Measurements from ENCODE around the gene KRTAP25-1. TPM values are rescaled to one million over a fixed set of nuclear protein-coding genes. Genes with fewer than 3 reads are reported as not detected.

KRTAP25-1 gene
- total and polyA plus RNA-seq, 8 donors = not detected

DNA sequence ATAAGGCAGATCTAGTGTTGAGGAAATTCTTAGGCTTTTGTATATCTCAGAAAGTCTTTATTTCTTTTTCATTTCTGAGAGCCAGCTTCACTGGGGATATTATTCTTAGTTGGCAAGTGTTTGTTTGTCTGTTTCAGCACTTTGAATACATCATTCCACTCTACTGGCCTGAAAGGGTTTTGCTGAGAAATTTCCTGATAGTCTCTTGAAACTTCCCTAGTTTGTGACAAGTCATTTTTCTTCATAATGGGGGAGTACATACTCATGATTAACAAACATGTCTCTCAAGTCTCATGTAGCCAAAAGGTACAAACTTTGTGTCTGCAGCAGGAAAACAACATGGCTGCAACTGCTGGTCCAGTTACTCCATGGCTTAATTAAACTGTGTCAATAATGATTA is 37.1 kb upstream of the KRTAP25-1 start:
- intact Hi-C loops (cut with DNase I; ENCODE audit: low total_unique reads) = no loop called here
- H3K9me3 ChIP-seq = peaks cover 0 to 19% (median 4%) of the 10 kb centered on the region in 4 donors
- H3K27me3 ChIP-seq = no peaks in the 10 kb centered on the region
- TF ChIP-seq EP300 (IDR thresholded peaks at IDR 0.05) (no peak), CTCF (IDR thresholded peaks at IDR 0.05) (no peak), POLR2AphosphoS5 (IDR thresholded peaks at IDR 0.05) (no peak), POLR2A (IDR thresholded peaks at IDR 0.05) (no peak)
- H3K36me3 ChIP-seq = no peaks in the 10 kb centered on the region
- H3K4me3 ChIP-seq = no peak overlapping the region
- no peak for DNase-seq
- no peaks in the 10 kb centered on the region for H3K4me1 ChIP-seq
- H3K27ac ChIP-seq = no peak overlapping the region

DNA sequence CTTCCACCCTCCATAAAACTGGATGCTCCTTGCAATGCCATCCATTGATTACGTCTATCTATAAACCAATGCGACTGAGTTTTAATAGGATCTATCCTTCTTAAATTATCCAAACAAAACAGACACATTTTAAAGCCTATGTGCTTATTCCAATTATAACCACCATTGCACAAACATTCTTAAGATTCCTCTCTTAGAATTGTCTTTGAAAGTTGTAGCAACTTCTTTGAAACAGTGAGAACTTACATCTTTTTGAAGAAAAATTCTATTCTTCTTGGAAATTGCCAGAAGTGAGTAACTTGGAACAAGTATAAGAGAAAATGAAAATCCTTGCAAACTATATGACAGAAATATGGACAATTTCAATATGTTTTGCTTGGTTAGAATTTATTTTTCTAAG is 30.9 kb upstream of the KRTAP25-1 start, which contains the start of gene KRTAP26-1:
TSS of gene KRTAP26-1 (minus strand) at position 101 of the 400 bp plus-strand sequence. CDS start 280 bp downstream, outside the sequence.
- H3K4me1 ChIP-seq = no peaks in the 10 kb centered on the region
- no peak for DNase-seq
- H3K9me3 ChIP-seq = no peaks in the 10 kb centered on the region
- 83 to 92% (median 86%) methylated on average over 2 of the region's 2 CpGs for WGBS, 5 donors
- no peaks in the 10 kb centered on the region for H3K36me3 ChIP-seq
- H3K27me3 ChIP-seq = no peaks in the 10 kb centered on the region
- H3K27ac ChIP-seq = no peak within 1 kb of the TSS
- no peak within 1 kb of the TSS for H3K4me3 ChIP-seq
- TF ChIP-seq POLR2A (IDR thresholded peaks at IDR 0.05) (no peak), CTCF (IDR thresholded peaks at IDR 0.05) (no peak), EP300 (IDR thresholded peaks at IDR 0.05) (no peak), POLR2AphosphoS5 (IDR thresholded peaks at IDR 0.05) (no peak)
- intact Hi-C loops (cut with DNase I; ENCODE audit: low total_unique reads) = no loop called here

- no peaks in the 10 kb centered on the region for H3K4me1 ChIP-seq
- DNase-seq = no peak
- no peaks in the 10 kb centered on the region for H3K36me3 ChIP-seq
- H3K27ac ChIP-seq = no peak overlapping the region
- intact Hi-C loops (cut with DNase I; ENCODE audit: low total_unique reads) = no loop called here
- WGBS, 5 donors = 88 to 93% (median 92%) methylated on average over 2 of the region's 2 CpGs
- H3K27me3 ChIP-seq = no peaks in the 10 kb centered on the region
- H3K4me3 ChIP-seq = no peak overlapping the region
- no peaks in the 10 kb centered on the region for H3K9me3 ChIP-seq
- no peak for TF ChIP-seq CTCF (IDR thresholded peaks at IDR 0.05)
- TF ChIP-seq POLR2A (IDR thresholded peaks at IDR 0.05) = no peak
- TF ChIP-seq POLR2AphosphoS5 (IDR thresholded peaks at IDR 0.05) = no peak
- TF ChIP-seq EP300 (IDR thresholded peaks at IDR 0.05) = no peak
Measured at GRCh38 chr21:30315701-30316100, 26.4 kb upstream of the KRTAP25-1 start.

DNA sequence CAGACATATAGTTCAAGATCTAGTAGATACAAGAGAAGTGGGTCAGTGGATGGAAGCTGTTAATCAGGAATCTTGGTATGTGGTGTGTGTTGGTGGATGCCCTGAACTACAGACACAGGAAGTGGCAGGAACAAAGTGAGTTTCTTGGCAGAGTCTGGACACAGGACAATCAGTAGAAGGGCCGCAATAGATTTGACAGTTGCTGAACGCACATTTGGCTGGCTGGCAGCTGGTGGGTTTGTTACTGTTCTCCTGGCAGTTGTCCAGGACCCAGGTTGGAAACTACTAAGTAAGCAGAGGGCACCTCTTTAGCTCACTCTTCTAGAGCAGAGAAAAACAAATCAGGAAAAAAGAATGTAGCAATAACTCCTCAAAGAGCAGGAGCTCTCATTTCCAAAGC is 17.6 kb upstream of the KRTAP25-1 start:
- 26 to 41% (median 36%) methylated on average over 2 of the region's 2 CpGs for WGBS, 5 donors
- H3K4me3 ChIP-seq = no peak overlapping the region
- no peaks in the 10 kb centered on the region for H3K36me3 ChIP-seq
- no peaks in the 10 kb centered on the region for H3K27me3 ChIP-seq
- peak; percentile 13 to 35 for DNase-seq
- peak overlapping the region in 1 of 5 donors; percentile 50 for H3K27ac ChIP-seq
- no peaks in the 10 kb centered on the region for H3K4me1 ChIP-seq
- intact Hi-C loops (cut with DNase I; ENCODE audit: low total_unique reads) = no loop called here
- no peak for TF ChIP-seq POLR2AphosphoS5 (IDR thresholded peaks at IDR 0.05)
- no peaks in the 10 kb centered on the region for H3K9me3 ChIP-seq

DNA sequence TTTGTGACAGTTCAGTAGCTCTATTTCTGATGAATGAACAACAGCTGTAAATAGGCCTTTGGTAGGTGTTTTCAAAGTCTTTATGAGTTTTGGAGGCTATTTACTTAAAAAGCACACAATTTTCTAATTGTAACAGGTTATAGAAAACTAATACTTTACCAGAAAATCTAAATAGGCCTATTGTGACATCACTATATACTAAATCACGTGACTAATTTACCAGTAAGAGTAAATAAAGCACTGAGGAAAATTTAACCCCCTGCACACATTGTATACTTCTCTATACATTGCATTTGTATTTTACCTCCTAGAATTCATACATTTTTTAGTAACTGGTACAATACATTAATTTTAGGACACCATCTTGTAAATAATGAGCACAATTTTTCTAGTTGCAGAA is 15.8 kb upstream of the KRTAP25-1 start:
- Histone ChIP-seq H3K27ac (no peak overlapping the region), H3K9me3 (no peaks in the 10 kb centered on the region), H3K36me3 (no peaks in the 10 kb centered on the region), H3K27me3 (no peaks in the 10 kb centered on the region), H3K4me3 (no peak overlapping the region), H3K4me1 (no peaks in the 10 kb centered on the region)
- no peak for DNase-seq
- 8 to 23% (median 16%) methylated on average over 1 of the region's 1 CpG for WGBS, 5 donors
- TF ChIP-seq POLR2AphosphoS5 (IDR thresholded peaks at IDR 0.05) (no peak), EP300 (IDR thresholded peaks at IDR 0.05) (no peak), POLR2A (IDR thresholded peaks at IDR 0.05) (no peak), CTCF (IDR thresholded peaks at IDR 0.05) (no peak)
- intact Hi-C loops (cut with DNase I; ENCODE audit: low total_unique reads) = no loop called here

All from stomach (tissue), 9 donors.